GM21529 (cell line): Measurements from ENCODE around the gene HDAC9.

Source experiments
- ATAC-seq: cut with Tn5 transposase; IDR thresholded peaks from one replicate; pipeline ENCODE4 v1.9.1; 2021; ENCODE audit not compliant: unreplicated experiment

Gene HDAC9

GRCh38 chr7:18521945-18522566 lies 26.5 kb downstream of the HDAC9 start:
- peak; percentile 39 for ATAC-seq

- no peak for ATAC-seq
These were observed 28.7 kb downstream of the HDAC9 start for GRCh38 chr7:18524248-18524647.

DNA sequence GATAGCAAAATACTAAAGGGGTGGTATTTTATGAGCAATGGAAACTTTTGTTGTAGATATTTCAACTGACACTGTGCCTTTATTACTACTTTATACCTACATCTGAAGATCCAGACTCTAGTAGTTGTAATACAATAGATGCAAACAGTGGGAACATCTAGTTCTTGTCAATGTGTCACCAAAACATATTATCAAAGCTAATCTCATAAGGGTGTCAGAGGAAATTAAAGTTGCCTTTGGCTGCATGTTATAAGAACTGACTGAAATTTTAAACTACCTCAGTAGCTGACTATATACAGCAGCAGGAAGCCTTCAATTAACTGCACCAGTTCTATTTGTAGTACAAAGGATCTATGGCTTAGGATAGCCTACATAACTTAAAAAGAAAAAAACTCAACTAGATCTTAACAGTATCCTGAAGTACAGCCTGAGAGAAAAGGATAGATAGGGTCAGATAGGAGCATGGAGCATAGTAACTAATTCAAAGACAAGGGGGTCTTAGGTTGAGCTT lies 30.9 kb downstream of the HDAC9 start:
- ATAC-seq = no peak

- no peak for ATAC-seq
These were observed 33.7 kb downstream of the HDAC9 start for GRCh38 chr7:18529239-18529638.

- ATAC-seq = peak; percentile 75
These were observed 35.0 kb downstream of the HDAC9 start for GRCh38 chr7:18530224-18531179.

DNA sequence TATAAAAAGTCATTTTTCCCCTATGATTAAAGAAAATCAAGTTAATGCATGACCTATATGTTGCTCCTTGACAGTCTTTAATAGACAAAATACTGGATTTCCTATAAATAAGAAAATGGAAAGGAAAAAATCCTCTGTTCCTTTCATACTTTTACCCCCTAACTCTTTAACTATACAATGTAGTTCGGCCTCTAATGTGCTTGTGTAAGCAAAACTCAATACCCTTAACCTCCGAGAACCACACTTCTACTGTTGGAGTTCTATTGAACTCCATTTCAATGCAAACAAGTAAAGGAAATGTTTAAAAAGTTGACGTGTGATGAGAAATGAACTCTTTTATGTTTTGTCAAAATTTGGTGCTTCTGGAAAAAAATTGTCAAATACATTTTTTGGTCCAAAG lies 36.0 kb downstream of the HDAC9 start:
- no peak for ATAC-seq

GRCh38 chr7:18532813-18533212 lies 37.3 kb downstream of the HDAC9 start:
- no peak for ATAC-seq

DNA sequence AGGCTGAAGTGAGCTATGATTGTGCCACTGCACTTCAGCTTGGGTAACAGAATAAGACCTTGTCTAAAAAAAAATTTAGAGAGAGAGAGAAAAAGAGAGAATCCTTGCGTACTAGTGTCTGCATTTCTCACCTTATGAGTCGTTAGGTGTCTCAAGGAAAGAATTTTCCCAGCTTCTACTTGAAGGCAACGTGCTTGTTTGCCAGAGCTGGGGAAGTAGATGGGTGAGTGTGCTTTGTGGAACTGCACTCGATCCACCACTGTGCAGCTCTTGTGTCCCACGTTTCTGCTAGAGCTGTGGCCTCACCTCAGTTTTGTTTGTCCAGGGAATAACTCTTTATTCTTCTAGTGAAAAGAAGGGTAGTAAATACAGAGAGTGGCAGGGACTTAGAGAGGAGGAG lies 38.9 kb downstream of the HDAC9 start:
- no peak for ATAC-seq

GRCh38 chr7:18535810-18536415 lies 40.4 kb downstream of the HDAC9 start:
- no peak for ATAC-seq

GRCh38 chr7:18536486-18536885 lies 40.9 kb downstream of the HDAC9 start:
- ATAC-seq = no peak

- peak; percentile 71 for ATAC-seq
These were observed 43.2 kb downstream of the HDAC9 start for GRCh38 chr7:18538554-18539250.

- ATAC-seq = no peak
These were observed 44.8 kb downstream of the HDAC9 start for GRCh38 chr7:18540396-18540795.

DNA sequence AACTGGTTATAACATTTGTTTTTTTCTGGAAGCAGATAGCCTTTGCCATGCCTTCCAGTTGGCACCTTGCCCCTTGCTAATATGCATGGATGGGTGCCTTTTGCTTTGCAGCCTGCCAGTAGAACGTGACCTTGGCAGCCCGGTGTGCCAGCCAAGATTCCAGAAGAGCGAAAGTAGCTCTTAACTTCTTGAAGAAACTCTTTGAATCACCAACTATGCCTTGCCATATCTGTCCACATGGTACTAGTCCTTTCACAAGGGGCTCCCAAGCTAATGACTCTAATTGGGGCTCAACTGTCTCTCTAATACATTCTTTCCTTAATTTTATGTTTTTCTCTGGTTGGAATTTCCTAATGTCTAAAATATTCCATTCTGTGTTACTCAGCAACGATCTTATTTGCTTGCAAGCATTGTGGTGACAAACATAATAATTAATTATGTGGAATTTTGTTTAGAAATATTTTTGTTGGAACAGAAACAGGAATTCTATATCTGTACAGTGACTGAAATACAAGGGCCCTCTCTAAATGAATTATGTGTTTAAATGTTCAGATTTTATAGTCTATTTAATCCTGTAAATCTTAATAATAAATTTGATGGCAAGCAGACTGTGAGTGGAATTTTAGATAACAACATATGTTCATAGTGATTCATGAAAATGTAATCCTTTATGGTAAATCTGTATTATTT lies 45.8 kb downstream of the HDAC9 start:
- ATAC-seq = no peak

DNA sequence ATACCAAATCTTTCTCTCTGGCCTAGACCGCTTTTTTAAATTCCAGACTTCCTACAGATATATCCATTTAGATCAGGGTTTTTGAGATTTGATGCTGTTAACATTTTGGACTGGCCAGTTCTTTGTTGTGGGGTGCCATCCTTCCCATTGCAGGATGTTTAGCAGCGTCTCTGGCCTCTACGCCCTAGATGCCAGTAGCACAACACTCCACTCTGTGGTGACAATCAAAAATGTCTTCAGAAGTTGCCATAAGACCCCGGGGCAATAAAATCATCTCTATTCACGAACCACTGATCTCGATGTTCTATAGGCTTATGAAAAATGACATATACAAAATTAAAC lies 46.3 kb downstream of the HDAC9 start:
- ATAC-seq = no peak

DNA sequence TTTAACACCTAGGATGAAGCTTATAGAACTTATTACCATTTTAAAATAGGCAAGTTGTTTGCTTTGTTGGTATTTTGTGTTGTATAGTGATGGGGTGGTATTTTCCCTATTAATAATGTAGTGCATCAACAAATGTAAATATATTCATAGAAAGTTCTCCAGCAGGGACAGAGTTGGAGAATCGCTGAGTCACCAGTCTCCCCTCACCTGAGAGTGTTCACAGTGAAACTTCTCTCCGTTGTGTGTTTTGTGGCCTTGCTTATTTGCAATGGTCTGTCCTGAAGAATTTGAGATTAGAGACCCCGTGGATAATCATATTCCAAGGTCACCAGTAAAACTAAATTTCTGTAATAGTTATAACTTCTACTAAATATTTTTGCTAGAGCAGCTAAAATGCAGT lies 51.0 kb downstream of the HDAC9 start:
- no peak for ATAC-seq

- ATAC-seq = no peak
These were observed 52.1 kb downstream of the HDAC9 start for GRCh38 chr7:18547509-18548187.

GRCh38 chr7:18548534-18548933 lies 53.0 kb downstream of the HDAC9 start:
- ATAC-seq = no peak

DNA sequence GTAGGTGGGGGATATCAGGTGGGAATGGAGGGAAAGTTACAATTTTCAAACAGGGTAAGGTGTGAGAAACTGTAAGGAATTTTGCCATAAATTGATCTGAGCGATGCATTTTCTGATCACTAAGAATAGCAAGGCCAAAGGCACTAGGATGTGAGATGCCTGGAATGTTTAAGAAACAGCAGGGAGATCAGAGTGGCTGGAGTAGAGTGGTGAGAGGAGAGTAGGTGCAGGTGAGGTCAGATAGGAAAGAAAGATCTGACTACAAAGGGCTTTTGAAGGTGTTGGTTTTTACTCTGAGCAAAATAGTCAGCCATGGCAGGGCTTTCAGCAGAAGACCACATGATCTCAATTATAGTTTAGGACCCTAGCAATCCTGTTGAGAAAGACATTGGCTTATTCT lies 55.0 kb downstream of the HDAC9 start:
- ATAC-seq = no peak

DNA sequence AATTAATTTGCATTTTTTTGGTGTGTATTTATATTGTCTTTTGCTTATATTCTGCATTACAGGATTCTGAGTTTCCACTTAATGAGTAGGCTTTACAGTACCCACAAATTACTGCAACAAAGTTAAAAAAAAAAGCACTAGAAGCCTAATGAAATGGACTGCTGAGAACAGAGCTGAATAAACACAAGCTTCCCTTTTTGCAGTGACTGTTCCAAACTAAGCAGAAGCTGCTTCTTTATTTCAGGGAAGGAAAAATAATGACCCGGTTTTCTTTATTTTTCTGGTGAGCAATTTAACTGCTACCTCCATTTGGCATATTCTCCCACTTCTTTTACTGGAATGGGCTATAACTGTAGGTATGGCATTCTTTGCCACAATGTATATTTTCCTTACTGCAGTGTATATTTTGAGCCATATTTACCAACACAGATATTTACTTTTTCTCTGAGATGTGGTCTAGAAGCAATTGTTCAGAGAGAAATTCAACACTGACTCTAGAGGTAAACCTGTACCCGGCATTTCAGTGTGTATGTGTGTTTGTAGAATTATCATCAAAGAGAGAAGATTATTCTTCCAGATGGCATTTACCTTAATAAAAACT lies 56.9 kb downstream of the HDAC9 start:
- ATAC-seq = no peak
